HUDEP-2 (cell line): Measurements from ENCODE around the gene STMP1.
"Not testable (repeated sequence)": the region's sequence is repeated elsewhere in the genome, so short reads cannot be mapped to it uniquely, and the experiment has no call there.

Source experiments
- DNase-seq, 76 experiments: peaks; one replicate each; lab custom pipeline; 2025; ENCODE audit not compliant: unreplicated experiment in 76 of 76; lab: John Stamatoyannopoulos, UW

The STMP1 gene

DNA sequence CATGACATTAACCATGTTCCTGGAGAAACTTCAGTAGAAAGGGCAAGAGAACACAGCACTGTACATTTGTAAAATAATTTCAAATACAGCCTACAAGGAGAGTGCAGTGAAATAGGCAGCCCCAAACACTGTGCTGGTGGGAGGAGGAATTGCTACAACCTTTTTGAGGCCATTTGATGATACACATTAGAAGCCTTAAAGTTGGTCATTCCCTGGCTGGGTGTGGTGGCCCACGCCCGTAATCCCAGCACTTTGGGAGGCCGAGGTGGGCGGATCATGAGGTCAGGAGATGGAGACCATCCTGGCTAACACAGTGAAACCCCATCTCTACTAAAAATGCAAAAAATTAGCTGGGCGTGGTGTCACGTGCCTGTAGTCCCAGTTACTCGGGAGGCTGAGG is 30.3 kb downstream of the STMP1 start:
- DNase-seq: not testable (repeated sequence)

DNA sequence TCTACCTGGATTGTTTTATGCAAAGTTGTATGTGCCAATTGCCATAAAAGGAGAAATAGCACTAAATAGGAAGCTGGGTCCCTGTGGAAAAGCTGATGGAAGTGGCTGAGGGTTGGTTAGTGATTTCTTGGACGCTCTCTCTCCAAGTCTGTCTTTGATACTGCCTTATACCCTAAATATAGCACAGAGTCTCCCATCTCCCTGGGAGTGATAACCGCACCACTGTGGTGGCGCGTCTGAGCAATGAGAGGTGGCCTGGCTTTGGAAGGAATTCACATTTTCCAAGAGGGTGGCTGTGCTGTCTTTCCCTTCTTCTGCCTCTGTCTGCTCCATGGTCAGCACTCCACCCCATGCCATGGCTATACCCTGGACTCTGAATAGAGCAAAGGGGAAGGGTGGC is 31.2 kb downstream of the STMP1 start:
- DNase-seq: no peak

DNA sequence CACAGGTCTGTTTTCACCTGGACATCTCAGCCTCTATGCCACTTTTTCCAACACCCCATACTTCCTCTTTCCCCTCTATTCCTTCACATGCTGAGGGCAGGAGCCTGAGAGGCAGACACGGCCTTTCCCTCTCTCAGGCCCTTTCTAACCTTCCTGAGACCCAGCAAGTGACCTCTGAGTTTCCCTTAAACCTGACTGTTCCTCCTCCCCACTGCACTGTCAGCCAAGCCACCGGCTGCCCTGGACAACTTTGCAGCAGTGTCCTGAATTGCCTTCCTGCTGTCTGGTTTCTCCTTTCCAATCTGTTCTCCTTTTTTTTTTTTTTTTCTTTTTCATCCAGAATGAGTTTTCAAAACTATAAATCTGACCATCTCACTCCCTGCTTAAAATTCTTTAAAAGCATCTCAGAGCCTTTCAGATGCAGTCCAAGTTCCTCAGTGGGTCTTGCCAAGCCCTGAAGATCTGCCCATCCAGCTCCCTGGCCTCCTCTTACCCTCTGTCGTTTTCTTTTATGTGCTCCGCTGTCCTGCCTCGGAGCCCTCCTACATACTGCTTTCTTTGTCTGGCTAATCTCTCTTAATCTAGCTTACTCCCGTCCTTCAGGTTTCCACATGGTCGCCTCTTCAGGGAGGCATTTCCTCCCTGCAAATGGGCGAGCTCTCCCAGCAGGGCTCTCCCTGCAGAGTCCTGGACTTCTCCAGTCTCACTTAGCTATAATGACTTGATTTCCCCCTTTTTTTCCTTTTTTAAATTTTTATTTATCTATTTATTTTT is 35.1 kb downstream of the STMP1 start:
- no peak for DNase-seq

DNA sequence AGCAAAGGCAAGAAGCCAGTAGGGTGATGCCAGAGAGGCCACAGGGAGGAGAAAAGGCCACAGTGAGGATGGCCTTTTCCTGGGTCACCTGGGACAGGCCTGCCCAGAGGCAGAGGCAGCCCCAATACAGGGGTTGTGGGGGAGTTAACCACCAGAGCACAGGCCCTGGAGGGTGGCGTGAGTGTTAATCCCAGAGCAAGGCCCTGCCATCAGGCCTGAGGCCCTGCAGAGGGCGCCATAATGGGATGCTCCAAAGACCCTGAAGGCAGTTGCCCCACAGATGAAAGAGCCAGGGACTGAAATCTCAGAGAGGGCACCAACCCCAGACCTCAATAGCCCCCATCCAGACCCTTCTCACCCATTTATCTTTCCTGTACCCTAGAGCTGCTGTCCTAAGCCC is 41.8 kb downstream of the STMP1 start:
- DNase-seq: peak in 11 of 76 experiments; percentile 1 to 24 (median 9)

DNA sequence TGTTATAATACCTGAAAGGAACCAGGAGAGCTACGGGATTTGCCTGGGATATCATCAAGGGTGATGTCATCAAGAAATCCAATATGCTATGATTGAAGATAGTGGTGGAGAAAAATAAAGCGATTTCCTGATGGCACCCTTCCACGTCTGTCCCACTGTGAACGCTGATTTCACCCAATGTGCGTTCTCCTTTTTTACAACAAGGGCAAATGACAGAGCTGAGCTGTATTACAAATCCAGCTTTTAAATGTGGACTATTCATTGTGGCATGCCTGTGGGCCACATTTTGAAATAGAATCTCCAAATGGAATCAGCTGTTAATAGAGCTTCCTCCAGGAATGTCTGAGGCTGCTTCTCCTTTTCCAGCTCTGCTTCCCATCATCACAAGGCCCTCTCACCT is 42.4 kb downstream of the STMP1 start:
- DNase-seq: no peak

DNA sequence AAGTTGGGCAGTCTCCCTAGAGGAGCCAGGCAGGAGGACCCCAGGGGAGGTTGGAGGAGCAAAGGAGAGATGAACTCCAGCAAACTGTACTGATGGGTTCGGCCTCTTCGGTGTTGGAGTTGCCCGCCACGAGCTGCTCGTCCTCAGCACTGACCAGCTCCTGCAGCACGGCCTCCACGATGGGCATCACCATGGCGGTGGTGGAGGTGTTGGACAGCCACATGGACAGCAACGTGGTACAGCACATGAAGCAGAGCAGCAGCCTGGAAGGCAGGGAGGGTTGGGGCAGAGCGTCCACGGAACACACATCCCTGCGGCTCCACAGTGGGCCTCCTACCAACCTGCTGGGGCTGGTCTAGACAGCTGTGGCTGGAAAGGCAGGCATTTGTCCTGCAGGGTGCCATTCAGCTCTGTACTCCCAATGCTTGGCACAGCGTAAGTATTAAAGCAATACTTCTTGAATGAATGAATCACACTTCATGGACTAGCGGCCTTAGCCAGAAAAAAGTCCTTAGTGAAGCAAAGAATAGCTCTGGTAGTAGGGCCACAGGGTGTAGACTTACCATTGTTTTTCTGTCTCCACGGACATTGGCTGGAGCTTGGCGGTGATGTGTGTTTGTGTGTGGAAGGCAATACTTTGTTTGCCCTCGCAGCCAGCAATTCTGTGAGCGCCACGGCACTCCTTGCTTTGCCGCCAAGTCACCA is 43.9 kb downstream of the STMP1 start:
- no peak for DNase-seq

DNA sequence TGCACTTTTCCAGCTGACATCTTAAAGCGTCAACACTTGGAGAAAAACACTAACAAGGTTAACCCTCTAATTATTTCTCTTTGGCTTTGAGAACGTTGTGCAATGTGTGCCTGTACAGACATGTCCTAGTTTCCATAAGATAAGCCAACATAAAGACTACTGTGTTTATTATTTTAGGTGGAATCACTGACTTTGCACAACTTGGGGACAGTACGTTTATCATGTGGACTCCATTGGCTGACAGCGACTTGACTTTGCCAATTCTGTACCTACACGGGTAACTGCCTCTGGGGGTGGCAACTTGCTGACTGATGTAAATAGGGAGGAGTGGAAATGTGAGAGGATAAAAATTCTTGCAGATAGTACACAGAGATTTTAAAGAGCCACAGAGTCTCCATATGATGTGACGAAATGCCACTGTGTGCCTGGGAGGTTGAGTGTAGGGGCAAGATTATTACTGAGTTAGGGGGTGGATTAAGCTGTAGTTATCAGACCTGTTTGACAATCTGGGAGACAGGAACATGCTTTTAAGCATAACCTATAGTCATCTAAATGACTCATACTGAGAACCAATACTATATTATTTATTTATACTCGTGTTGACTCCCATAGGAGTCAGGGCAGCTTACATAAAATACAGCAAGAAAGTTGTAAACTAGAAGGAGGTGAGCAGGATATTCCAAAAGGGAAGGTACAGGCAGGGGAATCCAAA is 44.7 kb downstream of the STMP1 start:
- DNase-seq: no peak

DNA sequence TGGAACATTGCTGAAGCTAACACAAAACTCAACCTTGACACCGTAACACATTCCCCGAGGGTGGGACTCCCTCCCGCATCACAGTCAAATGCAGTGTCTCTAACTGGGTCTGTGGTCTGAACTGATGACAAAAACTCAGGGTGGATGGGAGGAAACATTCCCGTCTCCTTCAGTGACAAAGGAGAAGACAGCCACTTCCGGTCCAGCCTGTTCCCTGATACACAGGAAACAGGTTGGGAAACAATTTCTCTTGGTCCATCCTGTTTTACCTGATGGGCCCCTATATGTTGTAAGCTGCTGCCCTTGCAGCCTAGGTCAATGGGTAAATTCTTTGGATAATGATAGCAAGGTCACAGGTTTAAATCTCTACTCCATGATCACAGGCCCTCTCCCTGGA is 45.3 kb downstream of the STMP1 start:
- no peak for DNase-seq

DNA sequence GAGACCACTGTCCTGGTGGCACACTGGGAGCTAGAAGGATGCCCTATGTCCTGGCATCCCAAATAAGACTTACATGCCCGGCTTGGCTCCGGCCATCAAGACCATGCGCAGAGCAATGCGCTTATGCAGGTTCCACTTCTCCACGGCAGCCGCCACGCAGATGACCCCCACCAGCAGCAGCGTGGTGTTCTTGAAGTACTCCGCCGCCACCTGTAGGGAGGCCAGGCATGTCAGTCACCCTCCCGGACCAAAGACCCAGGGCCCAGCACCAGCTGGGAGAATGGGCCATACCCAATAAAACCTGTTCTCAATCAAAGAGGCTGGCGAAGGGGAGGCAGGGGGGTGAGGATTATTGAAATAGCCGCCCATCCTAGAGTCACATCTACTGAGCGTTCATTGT is 45.7 kb downstream of the STMP1 start:
- no peak for DNase-seq

DNA sequence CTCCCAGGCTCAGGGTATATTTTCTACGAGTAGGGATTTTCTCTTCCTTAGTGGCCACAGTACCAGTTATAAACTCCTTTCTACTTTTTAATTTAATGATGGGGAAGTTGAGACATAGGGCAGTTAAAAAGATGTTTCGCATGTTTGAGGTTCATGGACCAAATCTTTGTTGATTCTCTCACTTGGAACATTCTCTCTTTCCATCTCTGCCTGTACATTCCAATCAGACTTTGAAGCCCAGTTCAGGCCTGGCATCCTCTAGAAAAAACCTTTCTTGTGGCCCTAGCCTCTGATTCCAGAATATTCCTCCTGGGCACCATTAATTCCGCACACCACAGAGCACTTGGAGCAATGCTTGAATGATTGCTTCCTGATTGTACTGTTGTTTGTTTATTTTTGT is 47.2 kb downstream of the STMP1 start:
- no peak for DNase-seq

DNA sequence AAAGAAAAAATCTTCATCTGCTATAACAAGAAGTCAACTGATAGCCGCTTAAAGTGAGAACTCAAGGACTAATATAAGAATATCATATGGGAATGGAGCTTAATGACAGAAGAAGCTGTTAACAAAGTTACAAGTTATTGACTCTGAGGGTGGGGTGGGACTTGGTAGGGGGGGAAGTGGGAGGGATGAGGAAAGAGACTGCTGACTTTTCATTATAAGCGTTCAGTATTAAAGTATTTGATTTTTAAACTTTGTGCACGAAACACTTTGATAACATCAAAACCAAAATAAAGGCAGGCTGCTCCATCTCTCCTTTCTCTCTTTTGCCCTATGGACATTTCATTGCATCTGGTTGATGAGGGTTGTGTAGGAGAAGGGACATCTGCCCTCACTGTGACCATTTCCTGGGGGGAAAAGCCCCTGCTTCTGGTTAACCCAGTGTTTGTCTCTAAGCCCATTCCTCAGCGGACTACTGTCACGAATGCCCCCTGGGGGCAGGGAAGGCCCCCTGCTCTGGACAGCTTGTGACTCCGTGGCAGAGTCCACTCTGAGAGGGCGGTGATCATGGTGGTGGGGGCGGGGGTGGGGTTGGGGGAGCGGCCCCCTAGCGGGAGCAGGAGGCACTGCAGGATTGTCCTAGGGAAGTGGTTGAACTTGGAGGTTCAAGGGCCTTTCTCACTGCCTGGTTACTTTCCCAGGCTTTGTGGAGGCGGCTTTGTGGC is 48.3 kb downstream of the STMP1 start:
- DNase-seq: peak in 15 of 76 experiments; percentile 2 to 38 (median 12)

DNA sequence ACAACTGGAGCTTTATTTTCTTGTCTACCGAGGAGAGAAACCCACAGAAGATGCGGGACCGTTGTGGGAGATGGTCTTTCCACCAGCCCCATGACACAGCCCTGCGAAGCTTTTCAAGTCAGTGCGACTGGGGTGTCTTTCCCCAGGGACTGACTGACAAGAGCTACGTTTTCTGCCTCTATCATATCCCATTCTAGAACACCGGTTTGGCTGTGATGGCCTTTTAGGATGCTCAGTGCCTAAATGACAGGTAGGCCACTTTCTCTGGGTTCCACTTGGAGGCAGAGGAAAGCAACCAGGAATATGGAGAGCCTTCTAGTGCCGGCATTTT is 48.8 kb downstream of the STMP1 start:
- DNase-seq: no peak

DNA sequence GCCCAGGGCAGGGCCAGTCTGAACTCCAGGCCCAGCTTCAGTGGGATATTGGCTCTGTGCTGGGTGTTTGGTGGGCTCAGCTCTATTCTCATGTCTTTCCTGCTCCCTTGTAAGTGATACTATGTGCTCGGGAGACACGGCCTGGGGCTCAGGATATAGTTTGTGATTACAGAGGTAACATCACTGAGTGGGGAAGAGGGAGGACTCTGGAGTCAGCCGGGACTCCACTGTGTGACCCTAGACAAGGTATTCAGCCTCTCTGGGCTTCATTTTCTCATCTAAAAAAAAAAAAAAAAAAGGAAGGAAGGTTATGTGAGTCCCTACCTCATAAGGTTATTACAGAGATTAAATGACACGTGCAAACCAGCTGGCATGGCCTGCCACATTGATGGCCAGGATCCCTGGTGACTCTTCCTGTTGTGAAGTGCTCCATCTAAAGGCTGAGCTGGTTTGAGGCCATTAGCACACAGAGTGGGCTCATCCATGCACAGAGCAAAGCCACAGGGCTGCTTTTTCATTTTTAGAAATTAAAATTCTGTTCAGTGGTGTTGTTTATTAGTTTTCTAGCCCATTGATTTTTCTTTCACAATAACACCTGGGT is 50.0 kb downstream of the STMP1 start:
- DNase-seq: no peak

DNA sequence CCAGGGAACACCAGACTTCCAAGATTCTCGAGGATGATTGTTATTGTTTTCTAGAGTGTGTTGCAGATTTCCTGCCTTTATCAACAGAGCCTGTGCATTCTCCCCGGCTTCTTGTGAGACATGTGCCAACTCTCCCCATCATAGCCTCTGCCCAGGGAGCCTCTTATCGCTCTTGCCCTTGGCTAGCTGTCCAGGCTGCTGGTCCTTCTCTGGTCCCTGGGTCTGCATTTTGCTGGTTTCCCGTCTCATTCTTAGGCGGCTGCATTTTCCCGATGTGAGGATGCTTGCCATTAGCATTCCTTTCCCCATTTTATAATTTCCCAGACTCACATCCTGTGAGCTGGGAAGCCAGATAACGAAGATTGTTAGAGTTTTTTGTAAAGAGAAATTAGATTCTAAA is 50.5 kb downstream of the STMP1 start:
- no peak for DNase-seq

DNA sequence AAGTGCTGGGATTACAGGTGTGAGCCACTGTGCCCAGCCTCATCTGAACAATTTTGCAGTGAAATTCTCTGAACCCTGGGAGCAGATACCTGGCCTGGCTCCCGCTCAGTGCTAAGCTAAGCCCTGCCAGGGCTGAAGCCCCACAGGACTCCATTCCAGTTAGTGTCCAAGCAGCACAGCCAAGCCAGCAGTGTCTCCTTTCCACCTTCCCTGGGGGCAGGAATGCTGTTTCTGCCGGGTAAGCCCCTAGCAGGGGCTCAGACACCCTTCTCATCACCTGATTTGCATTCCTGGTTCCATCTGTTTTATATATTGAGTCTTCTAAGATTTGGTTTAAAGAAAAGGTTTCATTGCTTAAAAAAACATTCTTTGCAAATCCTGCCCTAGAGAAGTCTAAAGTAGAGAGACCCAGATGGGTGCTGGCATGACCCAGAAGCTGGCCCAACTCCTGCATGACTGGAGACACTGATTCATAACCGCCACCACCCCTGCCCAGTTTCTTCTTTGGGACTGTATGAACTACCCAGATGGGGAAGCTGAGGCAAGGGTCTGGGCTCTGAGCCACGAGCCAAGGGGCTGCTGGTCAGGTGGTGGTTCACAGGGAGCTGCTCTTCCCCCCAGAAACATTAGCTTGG is 51.6 kb downstream of the STMP1 start:
- DNase-seq: no peak

DNA sequence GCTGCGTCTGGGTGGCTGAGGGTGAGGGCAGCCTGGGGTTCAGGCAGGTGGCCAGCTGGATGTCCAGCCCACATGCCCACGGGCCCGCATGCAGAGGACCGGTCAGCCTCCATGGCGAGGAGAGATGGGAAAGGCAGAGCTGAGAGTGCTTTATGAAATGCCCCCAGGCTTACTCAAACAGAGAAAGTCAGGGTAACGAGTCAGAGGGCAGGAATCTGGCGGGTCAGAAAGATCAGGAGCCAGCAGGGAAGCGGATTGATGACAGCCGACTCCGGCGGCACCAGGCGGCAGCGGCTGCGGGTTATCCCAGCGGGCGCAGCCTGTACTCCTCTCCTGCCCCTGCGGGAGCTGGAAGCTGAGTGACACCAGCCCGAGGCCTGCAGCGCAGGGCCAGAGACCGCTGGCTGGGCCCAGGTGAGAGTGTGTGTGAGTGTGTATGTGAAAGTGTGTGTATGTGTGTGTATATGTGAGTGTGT is 52.3 kb downstream of the STMP1 start:
- no peak for DNase-seq

DNA sequence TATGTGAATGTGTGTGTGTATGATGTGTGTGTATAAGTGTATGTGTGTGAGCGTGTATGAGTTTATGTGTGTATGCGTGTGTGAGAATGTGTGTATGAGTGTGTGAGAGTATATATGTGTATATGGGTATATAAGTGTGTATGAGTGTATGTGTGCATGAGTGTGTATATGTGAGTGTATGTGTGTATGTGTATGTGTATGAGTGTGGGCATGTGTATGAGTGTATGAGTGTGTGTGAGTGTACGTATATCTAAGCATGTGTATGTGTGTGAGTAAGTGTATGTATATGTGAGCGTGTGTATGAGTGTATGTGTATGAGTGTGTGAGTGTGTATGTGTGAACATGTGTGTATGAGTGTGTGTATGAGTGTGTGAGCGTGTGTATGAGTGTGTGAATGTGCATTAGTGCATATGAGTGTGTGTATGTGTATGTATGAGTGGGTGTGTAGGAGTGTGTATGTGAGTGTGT is 52.8 kb downstream of the STMP1 start:
- no peak for DNase-seq

DNA sequence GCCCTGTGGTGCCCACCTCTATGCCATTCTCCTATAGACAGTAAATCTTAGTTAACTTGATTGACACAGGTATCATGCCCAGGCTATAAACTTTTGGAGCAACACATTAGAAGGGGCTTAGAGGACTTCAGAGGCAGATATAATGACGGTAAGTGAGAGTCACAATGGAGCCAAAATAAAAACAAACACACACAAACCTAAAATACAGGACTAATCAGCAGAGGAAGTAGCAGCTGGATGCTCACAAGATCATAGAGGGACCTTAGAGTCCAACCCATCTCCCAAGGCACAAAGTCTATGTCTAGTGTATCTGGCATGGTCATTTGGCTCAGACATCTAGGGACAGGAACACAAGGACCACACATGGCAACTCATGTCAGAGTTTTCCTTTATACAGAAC is 53.4 kb downstream of the STMP1 start:
- no peak for DNase-seq

DNA sequence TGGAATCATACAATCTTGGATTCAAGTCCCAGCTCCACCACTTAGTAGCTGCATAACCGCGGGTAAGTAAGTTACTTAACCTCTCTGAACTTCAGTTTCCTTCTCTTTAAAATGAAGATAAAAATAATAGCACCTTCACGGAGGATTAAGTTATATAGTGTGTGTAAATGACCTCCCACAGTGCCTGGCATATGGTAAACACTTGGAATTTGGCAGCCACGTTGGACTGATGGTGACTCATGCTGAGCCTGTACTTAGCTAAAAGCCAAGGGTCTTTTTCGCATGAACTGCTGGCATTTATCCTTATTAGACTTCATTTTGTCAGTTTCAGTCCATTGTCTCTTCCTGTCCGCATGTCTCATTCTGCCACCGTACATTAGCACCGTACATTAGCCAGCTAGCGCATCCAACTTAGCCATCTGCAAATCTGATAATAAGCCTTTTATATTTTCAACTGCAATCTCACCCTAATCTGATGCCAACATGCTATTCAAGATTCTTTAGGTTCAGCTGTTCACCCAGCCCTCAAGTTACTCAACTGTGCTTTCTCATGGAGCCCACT is 54.4 kb downstream of the STMP1 start:
- DNase-seq: no peak

DNA sequence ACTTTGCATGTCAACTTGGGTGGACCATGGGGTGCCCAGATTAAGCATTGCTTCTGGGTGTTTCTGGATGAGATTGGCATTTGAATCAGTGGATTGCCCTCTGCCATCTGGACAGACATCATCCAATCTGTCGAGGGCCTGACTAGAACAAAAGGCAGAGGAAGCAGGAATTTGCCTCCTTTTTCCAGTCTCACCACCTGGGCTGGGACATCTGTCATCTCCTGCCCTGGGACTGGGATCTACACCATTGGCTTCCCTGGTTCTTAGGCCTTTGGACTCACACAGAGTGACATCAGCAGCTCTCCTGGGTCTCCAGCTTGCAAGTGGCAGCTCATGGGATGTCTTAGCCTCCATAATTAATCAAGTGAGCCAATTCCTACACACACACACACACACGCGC is 55.4 kb downstream of the STMP1 start:
- DNase-seq: no peak
